ENCODE measurements around the gene KIAA1549. TPM values are rescaled to one million over a fixed set of nuclear protein-coding genes. Genes with fewer than 3 reads are reported as not detected.
"Not testable (repeated sequence)": the region's sequence is repeated elsewhere in the genome, so short reads cannot be mapped to it uniquely, and the experiment has no call there.

The KIAA1549 gene
- total and polyA plus RNA-seq, 10 of the 15 experiments (the other 5 are each of a cell fraction or from before 2014, with no cell fraction given), result 0.02 to 0.82 (median 0.22) TPM

- TF ChIP-seq CEBPZ (IDR thresholded peaks at IDR 0.05; ENCODE audit: low read depth, low read length) (no peak), ZNF274 (IDR thresholded peaks at IDR 0.05; ENCODE audit: insufficient read depth, insufficient read length) (no peak), SMAD5 (IDR thresholded peaks at IDR 0.05; ENCODE audit: low read depth) (no peak), IRF4 (IDR thresholded peaks at IDR 0.05; ENCODE audit: low read depth, low read length) (no peak), ZZZ3 (IDR thresholded peaks at IDR 0.05; ENCODE audit: control insufficient read depth, insufficient read length, low read depth) (no peak), MYB (IDR thresholded peaks at IDR 0.05; ENCODE audit: borderline replicate concordance, low read depth, low read length) (no peak), KAT2A (conservative IDR thresholded peaks at IDR 0.05; ENCODE audit: control insufficient read depth, low read depth, low read length) (no peak), YBX1 (IDR thresholded peaks at IDR 0.05) (no peak)
Measured at GRCh38 chr7:138813945-138814344, 167.2 kb downstream of the KIAA1549 start (continued).

- H3K9me3 ChIP-seq (replicated peaks; ENCODE audit: control insufficient read depth, insufficient read depth, low read length); RAD21 ChIA-PET (ENCODE audit: unreplicated experiment); H3K9ac ChIP-seq (ENCODE audit: control insufficient read depth, insufficient read depth, low read length); H3K27ac ChIP-seq (ENCODE audit: control insufficient read depth, insufficient read depth); H3K27me3 ChIP-seq (replicated peaks in 1 of 2; ENCODE audit: control insufficient read depth in 2 of 2, insufficient read depth in 2 of 2, low read length in 1 of 2); H3K79me2 ChIP-seq (ENCODE audit: control insufficient read depth, insufficient read depth, low read length); DNase-seq (ENCODE audit: low read depth, low spot score); ATAC-seq; H3K4me1 ChIP-seq (ENCODE audit: control insufficient read depth, insufficient read depth, low read length); H3K36me3 ChIP-seq (ENCODE audit: control insufficient read depth in 2 of 2, insufficient read depth in 2 of 2, low read length in 1 of 2); H4K20me1 ChIP-seq (ENCODE audit: control insufficient read depth, insufficient read depth); H2AFZ ChIP-seq (ENCODE audit: control insufficient read depth, low read depth, low read length); H3K4me2 ChIP-seq (ENCODE audit: control insufficient read depth, insufficient read depth); H3K4me3 ChIP-seq; CTCF ChIA-PET; in situ Hi-C loops (cut with MboI); intact Hi-C loops (cut with micrococcal nuclease; ENCODE audit: unreplicated experiment); FAIRE-seq; SMC1A ChIA-PET (ENCODE audit: uncharacterized antibody, unreplicated experiment); POLR2A ChIA-PET; BruUV-seq (replicated peaks): not testable (repeated sequence)
- WGBS (ENCODE audit: insufficient coverage, insufficient replicate concordance, low lambda C conversion rate, missing lambda C conversion rate), result 43% methylated on average over 2 of the region's 2 CpGs
Measured at GRCh38 chr7:138811327-138811726, 169.9 kb downstream of the KIAA1549 start.
